HG02798 (cell line): ENCODE data around the gene RUNX2.

Experiments
- ATAC-seq: cut with Tn5 transposase; IDR thresholded peaks from one replicate; pipeline ENCODE4 v1.9.1; 2021; ENCODE audit warnings: mild to moderate bottlenecking; ENCODE audit not compliant: unreplicated experiment, poor library complexity

The RUNX2 gene

DNA sequence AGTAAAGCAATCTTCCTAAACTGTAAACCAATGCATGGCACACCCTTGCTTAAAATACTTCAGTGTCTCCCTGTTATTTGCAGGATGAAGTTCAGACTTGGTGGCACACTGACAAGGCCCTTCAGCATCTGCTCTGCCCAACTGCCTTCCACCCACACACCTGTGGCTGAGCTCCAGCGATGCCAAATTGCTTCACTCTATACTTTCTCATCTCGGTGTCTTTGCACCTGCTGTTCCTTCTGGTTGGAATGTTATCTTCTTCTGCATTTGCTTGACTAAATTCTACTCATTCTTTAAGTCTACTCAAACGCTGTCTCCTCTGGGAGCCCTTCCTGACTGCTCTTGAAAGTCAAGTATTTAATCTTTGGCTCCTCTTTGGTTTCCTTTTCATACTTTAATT is 149.7 kb downstream of the RUNX2 start:
- no peak for ATAC-seq

DNA sequence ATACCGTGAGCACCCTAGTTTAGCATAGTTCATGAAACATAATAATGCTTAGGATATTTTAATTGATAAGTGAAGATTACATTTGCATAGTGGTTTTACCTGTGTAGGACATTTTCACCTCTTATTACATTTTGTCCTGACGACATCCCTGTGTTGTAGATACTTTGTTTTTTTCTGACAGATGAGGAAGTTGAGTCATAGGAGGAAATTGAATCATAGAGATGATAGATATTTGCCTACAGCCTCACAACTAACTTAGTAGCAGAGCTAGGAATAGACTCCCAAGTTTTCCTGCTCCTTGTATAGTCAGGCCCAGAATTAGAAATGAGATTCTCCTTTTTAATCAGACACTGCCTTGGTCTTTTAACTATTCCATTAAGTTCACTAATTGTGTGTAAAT is 150.1 kb downstream of the RUNX2 start:
- no peak for ATAC-seq

GRCh38 chr6:45479834-45480751 is 152.0 kb downstream of the RUNX2 start:
- ATAC-seq: peak; percentile 83

DNA sequence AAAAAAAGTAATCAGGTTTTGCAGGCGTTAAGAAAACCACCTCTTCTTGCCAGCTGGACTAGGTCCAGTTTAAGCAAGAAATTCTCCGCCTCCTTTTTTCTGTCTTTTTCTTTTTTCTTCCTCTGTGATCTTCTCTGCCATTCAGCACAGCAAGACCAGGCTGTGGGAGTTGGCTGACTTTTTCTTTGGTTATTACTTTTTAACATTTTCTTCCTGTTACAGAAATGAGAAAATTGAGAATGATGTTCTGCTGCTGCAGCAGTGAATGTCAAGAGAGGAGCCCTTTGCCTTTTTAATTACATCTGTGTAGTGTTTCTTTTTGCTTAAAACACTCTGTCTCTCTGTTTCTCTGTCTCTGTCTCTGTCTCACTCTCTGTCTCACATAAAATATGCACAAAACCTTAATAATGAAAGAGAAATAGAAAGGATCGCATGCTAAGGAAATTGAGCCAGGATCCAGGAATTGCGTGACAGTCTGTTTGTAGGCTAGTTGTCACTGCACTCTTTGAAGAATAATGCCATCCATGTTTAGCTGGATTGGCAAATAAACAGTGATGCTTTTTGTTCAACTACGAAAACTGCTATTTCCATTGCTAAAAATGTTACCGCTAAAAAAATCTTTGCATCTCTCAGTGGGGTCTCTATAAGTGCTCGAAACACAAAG is 152.8 kb downstream of the RUNX2 start:
- ATAC-seq: no peak

GRCh38 chr6:45483021-45483420 is 154.9 kb downstream of the RUNX2 start:
- no peak for ATAC-seq

DNA sequence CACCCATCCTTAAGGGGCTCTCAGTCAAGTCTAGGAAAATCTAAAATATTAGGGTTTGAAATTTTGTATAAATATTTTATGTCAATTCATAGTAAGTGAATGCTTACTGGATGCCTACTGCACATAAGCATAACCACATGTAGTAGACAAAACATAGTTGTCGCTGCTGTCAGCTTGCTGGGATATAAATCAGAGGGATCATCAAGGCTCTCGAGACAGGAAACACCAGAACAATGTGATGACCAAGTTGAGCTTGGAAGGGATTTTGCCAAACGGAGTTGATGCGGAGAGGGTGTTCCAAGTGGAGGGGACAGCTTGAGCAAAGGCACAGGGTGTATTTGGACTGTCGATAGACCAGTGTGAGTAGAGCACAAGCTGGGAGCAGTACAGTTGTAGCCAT is 155.4 kb downstream of the RUNX2 start:
- no peak for ATAC-seq

- ATAC-seq: no peak
These were observed 158.6 kb downstream of the RUNX2 start for GRCh38 chr6:45486736-45487135.

- ATAC-seq: no peak
These were observed 159.5 kb downstream of the RUNX2 start for GRCh38 chr6:45487645-45488044.

DNA sequence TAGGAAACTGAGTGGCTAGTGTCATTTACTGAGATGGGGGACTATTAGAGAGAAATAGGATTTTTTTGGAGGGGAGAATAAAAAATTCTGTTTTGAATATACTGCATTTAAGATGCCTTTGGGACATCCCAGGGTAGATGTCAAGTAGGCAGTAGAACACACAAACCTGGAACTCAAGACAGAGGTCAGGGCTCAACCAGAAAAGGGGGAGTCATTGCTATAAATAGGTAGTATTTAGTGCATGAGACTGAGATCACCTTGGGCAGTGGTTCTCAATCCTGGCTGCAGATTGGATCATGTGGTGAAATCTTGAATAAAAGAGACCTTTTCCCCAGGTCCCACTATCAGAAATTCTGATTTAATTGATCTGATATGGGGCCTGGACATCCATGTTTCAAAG is 160.1 kb downstream of the RUNX2 start:
- no peak for ATAC-seq

- ATAC-seq: no peak
These were observed 160.8 kb downstream of the RUNX2 start for GRCh38 chr6:45488889-45489288.

DNA sequence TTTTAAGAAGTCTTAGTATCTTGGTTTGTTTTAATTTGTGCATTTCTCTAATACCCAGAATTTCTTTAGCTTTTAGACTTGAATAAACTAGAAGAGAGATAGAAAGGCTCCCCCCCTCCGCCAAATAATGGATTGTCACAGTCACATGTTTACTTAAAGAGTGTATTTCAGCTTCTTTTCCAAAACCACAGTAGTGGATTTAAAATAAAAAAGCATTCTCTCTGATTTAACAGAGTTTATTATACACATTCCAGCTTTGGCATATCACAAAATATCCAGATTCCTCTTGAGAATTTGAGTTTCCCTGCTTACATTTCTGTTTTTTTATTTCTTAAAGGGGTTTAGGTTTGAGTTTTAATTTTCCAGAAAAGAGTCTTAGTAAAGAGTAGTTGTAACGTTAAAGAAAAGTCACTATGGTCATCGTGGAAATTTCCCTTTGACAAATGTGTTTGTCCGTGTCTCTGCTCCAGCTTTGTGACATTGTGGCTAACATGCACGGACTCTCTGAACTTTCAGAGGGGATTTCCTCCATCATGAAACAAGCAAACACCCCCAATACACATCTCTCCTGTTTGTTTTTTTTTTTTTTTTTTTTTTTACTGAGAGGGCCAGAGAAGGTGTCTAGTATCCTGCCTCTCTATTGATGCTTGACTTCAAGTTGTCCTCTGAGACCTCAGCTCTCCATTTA is 163.1 kb downstream of the RUNX2 start:
- no peak for ATAC-seq

DNA sequence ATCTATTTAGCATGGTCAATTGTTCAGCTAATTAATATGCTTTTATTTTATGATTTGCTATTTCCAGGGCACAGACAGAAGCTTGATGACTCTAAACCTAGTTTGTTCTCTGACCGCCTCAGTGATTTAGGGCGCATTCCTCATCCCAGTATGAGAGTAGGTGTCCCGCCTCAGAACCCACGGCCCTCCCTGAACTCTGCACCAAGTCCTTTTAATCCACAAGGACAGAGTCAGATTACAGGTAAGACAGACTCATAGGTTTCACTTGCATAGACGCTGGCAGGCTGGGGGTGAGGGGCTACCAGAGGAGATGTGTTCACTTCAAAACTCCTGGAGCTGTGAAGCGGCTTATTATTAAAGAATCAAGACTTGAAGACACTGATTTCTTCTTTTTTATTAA is 163.7 kb downstream of the RUNX2 start:
- no peak for ATAC-seq

- no peak for ATAC-seq
These were observed 165.6 kb downstream of the RUNX2 start for GRCh38 chr6:45493761-45494160.

DNA sequence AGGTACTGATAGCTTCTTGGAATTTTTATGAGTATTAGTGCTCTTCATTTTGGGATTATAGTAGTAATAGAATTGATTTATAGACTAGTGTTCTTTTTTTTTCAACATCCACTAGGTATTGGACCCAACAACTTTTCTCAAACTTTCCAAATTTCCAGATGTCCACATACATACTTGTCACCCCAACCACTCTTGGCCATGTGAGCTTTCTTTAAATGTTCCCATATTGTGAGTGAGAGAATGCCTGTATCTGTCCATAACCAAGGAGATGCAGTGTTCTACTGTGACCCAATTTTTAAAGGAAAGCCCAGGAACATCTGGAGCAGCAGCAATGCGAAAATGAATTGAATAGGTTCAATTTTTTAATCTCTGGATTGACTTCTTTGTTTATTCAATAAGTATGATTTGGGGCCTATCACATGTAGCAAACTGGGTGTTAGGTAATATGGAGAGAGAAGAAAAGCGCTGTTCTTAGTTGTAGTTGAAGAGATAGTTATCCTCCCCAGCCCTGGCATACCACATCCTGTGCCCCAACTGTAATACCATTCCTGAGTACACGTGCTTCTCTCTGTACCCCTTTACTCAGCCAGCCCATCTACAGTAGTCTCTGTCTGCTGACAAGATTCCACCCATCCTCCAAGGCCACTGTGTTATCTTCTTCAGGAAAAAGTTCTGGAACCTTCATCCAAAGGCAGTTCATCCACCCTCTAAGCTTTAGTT is 166.4 kb downstream of the RUNX2 start:
- no peak for ATAC-seq

DNA sequence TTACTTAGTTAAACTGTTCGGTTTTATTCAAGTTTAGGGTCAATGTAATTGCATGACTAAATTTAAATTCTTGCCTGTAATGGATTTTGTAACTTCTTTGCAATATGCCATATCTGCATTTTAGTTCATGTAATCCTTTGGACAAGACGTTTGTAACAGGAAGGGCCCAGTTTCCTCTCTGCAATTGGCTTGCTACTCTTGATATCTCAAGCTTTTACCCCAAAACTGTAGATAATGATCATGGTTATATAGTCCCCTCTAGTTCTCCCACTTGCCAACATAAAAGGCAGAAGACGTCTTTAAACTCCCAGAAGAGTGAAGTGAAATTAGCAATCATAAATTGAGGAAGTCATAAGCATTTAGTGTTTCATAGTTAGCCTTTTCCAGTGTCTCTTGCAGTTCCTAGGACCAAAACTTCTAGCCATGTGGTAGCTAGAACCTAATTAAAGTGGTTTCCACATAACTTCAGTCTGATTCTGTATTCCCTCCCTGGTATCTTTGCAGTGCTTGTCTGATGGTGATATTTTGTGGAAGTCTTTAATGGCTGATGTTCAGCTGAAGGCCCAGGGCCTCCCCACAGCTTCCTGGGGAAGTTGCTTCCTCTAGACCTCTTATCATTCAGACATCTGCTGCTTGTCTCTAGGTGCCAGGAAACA is 167.4 kb downstream of the RUNX2 start:
- ATAC-seq: no peak

DNA sequence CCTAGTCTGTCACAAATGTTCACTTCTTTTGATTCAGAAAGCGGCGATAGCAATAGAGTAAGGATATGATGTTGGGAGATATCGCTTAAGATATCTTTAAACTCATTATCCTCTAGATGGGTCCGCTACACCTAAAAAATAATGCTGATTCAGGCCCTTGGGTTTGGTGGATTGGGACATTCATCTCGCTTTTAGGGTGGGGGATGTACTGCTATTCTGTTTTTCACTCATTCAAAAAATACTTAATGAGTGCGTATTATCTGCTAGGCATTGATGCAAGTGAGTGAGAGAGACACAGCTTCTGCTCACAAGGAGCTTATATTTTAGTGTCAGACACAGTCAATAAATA is 167.9 kb downstream of the RUNX2 start:
- ATAC-seq: no peak

- ATAC-seq: no peak
These were observed 170.5 kb downstream of the RUNX2 start for GRCh38 chr6:45498591-45498990.

DNA sequence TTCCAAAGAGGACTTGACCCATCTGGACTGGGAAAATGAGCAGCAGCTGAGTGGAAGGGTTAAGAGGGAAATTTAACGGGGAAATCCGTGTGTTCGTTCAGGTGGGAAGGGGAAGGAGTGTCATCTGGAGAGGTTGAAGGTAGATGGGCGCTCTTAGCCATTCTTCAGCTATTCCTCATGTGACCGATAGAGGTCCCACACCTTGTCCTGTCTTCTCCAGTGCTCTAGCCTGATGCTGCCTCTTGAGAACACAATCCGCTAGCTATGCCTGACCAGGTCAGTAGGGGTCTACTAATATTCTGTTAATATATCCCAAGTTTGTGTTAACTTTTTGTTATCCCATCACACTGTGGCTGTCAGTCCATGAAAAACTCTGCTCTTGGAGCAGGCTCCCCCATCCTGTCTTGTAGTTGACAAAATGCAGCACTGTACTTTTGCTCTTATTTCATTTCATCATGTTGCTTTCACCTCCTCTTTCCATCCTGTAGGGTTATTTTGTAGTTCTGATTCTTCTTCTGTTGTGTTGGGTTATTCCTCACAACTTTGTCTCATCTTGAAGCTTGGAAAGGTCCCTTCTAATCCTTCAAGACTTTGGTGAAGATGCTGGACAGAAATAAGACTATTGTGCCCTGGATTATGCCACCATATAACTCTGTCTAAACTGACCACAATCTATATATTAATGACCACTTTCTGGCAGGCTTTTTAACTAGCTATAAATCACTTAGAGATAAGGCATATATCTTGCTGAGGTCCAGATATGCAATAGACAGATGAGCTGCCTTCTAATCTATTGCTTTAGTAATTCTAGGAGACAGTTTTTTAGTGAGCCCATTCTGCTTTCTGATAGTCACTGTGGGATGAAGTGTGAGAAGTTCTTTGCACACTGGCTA is 173.0 kb downstream of the RUNX2 start:
- ATAC-seq: no peak

- no peak for ATAC-seq
These were observed 174.3 kb downstream of the RUNX2 start for GRCh38 chr6:45502456-45502855.
